Activated naive CD4-positive, alpha-beta T cell treated with anti-CD3 and anti-CD28 coated beads, Interleukin-2, amount 50 U/mL, for 16 hours (primary cell): ENCODE results near the gene PRLH.

Experiments
- DNase-seq: peaks from one replicate; pipeline ENCODE4 v3.0.0-alpha.2; 2020

Gene PRLH, protein sequence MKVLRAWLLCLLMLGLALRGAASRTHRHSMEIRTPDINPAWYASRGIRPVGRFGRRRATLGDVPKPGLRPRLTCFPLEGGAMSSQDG

GRCh38 chr2:237566401-237567235 is at the start of gene PRLH:
Gene PRLH, plus strand, starts transcription at chr2:237566574. Its CDS starts 0 bp downstream, at chr2:237566574.
- no peak for DNase-seq

DNA sequence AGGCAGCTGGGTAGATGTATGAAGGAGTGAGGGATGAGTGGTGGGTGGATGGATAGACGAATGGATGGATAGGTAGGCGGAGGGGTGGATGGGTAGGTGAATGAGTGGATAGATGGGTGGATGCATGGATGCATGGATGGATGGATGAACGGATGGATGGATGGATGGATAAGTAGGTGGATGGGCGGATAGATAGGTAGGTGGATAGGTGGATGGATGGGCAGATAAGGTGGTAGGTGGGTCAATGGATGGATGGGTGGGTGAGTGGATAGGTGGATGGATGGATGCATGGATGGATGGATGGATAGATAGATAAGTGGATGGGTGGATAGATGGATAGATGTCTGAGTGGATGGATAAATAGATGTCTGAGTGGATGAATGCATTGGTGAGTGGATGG is 49.2 kb upstream of the PRLH start:
- no peak for DNase-seq

GRCh38 chr2:237517990-237518389 is 48.4 kb upstream of the PRLH start:
- DNase-seq = no peak

GRCh38 chr2:237519506-237520245 is 46.7 kb upstream of the PRLH start:
- DNase-seq = no peak

DNA sequence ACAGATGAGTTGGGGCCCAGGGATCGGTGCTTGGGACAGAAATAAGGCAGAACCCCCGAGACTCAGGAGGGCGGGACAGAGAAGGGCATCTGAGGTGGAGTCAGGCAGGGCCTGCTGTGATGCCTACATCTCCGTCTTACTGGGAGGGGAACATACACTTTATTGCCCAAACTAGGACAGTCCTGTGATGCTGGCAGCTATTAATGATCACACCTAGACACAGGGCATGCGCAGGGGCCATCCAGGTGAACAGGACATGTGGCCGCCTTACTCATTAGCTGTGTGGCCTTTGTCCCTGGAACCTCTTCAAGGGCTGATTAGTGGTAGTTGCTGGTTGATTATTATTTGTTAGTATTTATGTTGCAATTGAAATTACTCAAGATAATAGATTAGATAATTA is 46.1 kb upstream of the PRLH start:
- DNase-seq = no peak

DNA sequence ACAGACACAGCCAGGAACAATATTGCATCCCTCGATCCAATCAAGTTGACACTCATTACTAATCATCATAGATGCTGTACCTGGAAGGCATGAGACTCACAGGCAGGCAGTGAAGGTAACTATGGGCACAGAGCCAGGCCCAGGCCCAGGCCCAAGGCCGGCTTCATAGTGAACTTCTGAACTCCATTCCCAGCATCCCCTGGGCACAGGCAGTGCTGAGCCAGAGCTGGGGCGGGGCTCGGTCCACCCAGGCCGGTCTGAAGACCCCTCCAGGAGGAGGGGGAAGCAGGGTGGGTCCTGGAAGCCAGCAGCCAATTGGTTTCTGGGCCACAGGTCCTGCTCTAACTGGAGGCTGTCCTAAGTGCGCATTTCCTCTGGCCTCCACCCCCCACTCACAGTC is 41.7 kb upstream of the PRLH start:
- no peak for DNase-seq

GRCh38 chr2:237525559-237526157 is 40.7 kb upstream of the PRLH start:
- DNase-seq = no peak

DNA sequence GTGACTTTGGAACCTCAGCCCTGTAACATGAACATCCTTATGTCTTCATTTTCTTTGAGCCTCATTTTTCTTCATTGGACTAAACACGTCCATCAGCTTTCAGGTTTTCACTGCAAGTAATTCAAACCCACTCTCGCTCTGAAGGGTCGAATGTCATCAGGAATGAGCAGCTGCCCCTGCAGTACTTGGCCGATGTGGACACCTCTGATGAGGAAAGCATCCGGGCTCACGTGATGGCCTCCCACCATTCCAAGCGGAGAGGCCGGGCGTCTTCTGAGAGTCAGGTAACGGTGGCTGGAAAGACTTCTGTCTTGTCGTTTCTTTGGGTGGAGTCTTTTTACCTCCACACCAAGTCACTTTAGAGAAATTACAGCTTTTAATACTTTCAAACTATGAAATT is 39.1 kb upstream of the PRLH start:
- DNase-seq = no peak

DNA sequence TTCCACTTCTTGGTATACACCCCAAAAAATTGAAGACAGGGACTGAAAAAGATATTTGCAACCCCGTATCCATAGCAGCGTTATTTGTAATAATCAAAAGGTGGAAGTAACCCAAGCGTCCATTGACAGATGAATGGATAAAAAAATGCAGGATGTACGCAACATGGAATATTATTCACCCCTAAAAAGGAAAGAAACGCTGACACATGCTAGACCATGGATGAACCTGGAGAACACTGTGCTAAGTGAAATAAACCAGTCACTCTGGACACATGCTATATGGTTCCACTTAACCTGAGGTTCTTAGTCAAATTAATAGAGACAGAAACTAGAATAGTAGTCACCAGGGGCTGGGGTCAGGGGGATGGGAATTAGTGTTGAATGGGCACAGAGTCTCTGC is 38.6 kb upstream of the PRLH start:
- no peak for DNase-seq

DNA sequence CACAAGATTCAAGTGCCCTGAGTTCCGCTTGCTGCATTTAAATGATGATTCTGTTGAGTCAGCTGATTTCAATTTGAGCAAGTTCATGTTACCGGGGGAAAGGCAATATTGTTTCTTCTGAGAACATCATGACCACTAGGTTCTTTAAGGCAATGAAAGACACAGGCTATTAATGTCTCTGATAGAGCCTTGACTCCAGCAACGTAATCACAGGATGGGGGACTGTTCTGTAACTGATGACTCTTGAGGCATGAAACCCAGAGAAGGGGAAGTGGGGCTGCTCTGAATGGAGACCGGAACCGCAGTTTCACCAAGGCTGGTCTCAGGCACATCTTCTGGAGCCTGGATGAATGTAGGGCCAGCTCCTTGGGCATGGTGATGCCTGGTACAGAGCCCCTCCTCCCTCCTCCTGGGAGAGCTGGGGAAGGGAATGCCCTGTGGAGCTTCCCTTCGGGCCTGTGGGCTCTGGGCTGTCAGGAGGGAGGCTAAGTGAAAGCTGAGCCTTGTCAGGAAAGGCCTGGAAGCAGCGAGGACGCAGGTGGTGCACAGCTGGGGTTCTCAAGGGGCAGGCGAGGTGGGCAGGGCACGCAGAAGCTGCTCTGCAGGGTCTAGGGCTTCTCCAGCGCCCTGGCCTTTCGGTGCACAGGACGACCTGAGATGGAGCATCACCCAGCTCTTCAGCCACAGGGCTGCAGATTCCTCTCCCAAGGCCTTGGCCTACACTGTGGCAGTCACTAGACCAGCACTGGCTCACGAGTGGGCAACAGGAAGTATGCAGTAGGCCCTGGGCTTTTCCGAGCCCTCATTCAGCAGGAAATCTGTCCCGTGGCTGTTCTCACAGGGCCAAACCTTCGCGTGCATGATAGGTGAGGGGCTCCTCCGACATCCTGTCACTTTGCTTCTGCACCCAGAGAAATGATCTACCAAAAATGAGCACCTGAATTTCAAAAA is 36.6 kb upstream of the PRLH start:
- no peak for DNase-seq

GRCh38 chr2:237530472-237531433 is 35.6 kb upstream of the PRLH start:
- DNase-seq = no peak

- DNase-seq = no peak
These were observed 34.2 kb upstream of the PRLH start for GRCh38 chr2:237532160-237532559.

GRCh38 chr2:237533668-237534161 is 32.7 kb upstream of the PRLH start:
- no peak for DNase-seq

GRCh38 chr2:237534380-237534779 is 32.0 kb upstream of the PRLH start:
- no peak for DNase-seq

GRCh38 chr2:237535385-237536082 is 30.8 kb upstream of the PRLH start:
- DNase-seq = no peak

- DNase-seq = no peak
These were observed 30.3 kb upstream of the PRLH start for GRCh38 chr2:237536083-237536415.

DNA sequence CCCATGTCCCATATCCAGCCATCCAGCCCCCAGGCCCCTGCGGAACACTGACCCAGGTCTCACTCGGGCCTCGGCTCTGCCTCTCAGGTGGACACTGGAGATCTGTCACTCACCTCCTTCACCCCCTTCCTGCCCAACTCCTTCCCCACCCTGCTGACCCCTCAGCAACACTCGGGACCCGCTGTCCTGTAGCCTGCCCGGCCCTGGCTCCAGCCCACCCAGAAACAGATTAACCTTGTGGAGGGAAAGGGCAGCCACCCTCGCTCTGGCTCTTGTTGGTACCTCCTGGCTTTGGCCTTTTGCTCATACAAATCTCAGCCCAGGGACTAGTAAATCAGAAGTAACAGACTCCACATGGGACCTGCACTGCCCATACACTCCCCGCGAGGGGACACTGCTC is 29.8 kb upstream of the PRLH start:
- DNase-seq = no peak

DNA sequence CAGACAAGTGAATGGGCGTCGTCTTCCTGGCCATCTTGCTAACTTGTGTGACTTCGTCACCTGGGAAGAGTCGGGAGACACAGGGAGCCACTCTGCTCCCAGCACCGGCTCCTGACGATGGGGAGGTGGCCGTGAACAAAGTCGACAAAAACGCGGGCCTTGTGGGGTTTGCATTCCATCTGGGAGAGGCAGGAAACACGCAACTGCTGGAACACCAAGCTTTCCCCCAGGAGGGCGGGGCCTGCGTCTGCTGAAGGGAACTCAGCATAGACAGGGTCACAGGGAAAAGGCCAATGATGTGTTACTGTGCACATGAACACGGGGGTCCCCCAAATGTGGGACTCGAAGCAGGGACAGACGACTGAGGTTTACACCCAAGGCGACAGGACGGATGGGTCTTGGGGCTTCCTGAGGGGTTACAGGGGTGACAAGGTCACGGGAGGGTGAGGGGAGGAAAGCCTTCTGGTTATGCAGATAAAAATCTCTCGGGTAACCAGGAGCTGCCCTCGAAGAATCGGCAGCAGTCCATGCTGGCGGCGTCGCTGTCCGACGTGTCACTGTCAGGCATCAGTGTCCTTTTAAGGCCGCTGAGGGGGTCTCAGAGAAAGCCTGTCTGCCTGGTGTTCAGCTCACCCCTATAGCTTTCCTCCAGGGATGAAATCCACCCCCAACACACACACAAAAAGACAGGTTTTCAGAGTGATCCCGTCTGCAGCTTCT is 28.2 kb upstream of the PRLH start:
- DNase-seq = no peak

DNA sequence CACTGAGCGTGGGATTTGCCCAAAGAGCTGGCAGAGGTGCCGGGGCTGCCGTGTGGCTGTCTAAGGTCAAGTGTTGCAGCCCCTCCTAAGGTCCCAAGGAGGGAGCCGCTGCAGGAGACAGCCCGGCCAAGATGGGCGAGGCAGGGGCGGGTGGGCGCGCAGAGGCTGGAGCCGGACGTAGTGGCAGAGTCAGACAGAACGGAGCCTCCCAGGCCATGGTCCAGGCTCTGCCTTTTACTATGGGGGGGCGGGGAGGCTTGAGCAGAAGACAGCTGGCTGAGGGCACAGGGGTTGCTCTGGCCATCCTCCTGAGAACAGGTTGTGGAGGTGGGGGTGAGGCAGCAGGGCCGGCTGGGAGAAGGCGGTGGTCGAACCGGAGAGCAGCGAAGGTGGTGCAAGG is 27.5 kb upstream of the PRLH start:
- no peak for DNase-seq

DNA sequence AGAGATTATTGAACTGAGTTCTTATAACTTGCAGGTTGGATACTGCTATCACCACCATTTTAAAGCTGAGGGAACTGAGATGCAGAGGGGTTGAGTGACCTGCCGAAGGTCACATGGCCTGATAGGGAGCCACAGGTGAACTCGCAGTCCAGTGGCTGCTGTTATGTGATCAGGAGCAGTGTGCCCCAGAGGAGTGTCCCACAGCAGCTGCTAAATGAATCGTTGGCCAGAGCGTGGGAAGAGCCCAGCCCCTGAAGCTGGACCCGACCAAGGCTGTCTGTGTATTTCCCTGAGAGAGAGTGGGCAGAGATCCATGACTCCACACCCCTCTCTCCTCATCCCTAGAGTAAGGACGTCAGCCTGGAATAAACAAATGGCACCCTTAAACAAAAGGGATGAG is 26.7 kb upstream of the PRLH start:
- no peak for DNase-seq
